ENCODE data around the gene HERC4. TPM values are rescaled to one million over a fixed set of nuclear protein-coding genes. Genes with fewer than 3 reads are reported as not detected.
A peak's percentile ranks its signal among the peaks of the same experiment; 100 is the strongest.

Gene HERC4, protein sequence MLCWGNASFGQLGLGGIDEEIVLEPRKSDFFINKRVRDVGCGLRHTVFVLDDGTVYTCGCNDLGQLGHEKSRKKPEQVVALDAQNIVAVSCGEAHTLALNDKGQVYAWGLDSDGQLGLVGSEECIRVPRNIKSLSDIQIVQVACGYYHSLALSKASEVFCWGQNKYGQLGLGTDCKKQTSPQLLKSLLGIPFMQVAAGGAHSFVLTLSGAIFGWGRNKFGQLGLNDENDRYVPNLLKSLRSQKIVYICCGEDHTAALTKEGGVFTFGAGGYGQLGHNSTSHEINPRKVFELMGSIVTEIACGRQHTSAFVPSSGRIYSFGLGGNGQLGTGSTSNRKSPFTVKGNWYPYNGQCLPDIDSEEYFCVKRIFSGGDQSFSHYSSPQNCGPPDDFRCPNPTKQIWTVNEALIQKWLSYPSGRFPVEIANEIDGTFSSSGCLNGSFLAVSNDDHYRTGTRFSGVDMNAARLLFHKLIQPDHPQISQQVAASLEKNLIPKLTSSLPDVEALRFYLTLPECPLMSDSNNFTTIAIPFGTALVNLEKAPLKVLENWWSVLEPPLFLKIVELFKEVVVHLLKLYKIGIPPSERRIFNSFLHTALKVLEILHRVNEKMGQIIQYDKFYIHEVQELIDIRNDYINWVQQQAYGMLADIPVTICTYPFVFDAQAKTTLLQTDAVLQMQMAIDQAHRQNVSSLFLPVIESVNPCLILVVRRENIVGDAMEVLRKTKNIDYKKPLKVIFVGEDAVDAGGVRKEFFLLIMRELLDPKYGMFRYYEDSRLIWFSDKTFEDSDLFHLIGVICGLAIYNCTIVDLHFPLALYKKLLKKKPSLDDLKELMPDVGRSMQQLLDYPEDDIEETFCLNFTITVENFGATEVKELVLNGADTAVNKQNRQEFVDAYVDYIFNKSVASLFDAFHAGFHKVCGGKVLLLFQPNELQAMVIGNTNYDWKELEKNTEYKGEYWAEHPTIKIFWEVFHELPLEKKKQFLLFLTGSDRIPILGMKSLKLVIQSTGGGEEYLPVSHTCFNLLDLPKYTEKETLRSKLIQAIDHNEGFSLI
- total RNA-seq (2022) = 88.9 and 95.2 TPM in 2 replicates
- Bru-seq, nascent RNA = percentile 96 among the genes with signal in this experiment
- percentile 93 among the genes with signal in this experiment for BruChase-seq, experiment 1, labeled RNA remaining after a 6-hour chase
- BruChase-seq, experiment 2, labeled RNA remaining after a 2-hour chase = percentile 96 among the genes with signal in this experiment
- long read RNA-seq, full-length matches to known transcripts = 23 of 52 reads
- long read RNA-seq, partial matches to known transcripts = 7 of 52 reads
- long read RNA-seq, other reads (novel, unspliced or antisense) = 22 of 52 reads

DNA sequence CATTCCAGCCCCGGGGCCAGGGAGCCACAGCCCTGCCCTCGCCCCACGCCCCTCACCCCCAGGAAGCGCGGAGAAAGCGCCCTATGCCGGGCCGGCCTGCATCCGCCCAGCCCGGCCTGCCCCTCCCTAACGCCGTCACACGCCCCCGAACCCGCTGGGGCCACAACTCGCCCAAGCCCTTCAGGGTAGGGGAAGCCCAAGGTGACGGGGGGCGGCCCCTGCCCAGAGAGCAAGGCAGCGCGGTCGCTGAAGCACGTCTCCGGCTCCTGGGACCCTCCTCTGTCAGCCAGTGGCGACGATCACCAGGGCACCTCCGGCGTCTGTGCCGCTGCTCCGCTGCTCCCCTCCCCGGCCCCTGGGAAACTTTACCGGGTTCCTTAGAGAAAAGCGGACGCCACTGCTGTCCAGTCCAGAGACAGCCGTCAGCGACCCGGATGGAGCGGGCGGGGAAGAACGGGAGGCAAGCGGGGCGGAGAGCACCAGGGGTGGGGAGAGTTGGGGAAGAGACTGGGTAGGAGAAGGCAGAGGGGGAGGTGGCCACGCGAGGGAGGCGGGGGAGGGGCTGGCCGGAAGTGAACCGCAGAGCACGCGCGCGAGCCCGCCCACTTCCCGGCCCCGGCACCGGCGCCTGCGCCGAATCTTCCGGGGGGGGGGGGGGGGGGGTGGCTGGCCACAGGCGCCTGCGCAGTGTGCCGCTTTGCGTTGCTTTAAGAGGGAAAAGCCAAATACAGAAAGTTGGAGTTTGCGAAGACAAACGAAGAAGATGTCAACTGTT, at the start of gene HERC4:
TSS of gene HERC4 (minus strand) at position 509 of the 775 bp plus-strand sequence. CDS start 2,175 bp downstream, outside the sequence.
- Mint-ChIP-seq H3K36me3 (ENCODE audit: insufficient read depth, unreplicated experiment) (peaks cover 40% of the 10 kb centered on the region), H3K27me3 (ENCODE audit: unreplicated experiment) (no peaks in the 10 kb centered on the region), H3K4me1 (ENCODE audit: low read depth, unreplicated experiment) (peaks cover 16% of the 10 kb centered on the region), H3K4me3 (ENCODE audit: low read depth, unreplicated experiment) (peak within 1 kb of the TSS; percentile 96), H3K9me3 (ENCODE audit: low read depth, unreplicated experiment) (no peaks in the 10 kb centered on the region), H3K27ac (ENCODE audit: unreplicated experiment) (peak within 1 kb of the TSS; percentile 46)
- intact Hi-C loops (cut with micrococcal nuclease; ENCODE audit: unreplicated experiment) = no loop called here
- BruUV-seq (replicated peaks) = no TSS peak
- CTCF ChIA-PET = no interaction called here
- DNase-seq = peak; percentile 95
- TF ChIP-seq, protein P1, sequence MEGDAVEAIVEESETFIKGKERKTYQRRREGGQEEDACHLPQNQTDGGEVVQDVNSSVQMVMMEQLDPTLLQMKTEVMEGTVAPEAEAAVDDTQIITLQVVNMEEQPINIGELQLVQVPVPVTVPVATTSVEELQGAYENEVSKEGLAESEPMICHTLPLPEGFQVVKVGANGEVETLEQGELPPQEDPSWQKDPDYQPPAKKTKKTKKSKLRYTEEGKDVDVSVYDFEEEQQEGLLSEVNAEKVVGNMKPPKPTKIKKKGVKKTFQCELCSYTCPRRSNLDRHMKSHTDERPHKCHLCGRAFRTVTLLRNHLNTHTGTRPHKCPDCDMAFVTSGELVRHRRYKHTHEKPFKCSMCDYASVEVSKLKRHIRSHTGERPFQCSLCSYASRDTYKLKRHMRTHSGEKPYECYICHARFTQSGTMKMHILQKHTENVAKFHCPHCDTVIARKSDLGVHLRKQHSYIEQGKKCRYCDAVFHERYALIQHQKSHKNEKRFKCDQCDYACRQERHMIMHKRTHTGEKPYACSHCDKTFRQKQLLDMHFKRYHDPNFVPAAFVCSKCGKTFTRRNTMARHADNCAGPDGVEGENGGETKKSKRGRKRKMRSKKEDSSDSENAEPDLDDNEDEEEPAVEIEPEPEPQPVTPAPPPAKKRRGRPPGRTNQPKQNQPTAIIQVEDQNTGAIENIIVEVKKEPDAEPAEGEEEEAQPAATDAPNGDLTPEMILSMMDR (IDR thresholded peaks at IDR 0.05; ENCODE audit: unreplicated experiment) = no peak

DNA sequence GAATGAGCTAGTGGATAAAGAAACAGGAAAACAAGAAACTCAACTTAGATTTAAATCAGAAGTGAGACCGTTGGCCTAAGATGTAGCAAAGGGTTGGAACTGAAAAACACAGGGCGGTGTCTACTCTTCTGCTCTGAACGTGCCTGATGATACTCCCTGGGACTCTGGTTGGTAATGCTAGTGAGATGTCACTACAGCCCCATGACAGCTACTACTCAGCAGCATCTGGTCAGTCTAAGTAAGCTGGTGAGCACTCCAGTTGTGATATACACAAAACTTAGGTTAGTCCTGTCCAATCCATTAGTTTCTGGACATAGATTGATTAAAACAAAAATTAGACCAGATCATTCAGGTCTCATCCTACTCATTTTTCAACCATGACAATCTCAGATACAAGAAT, 49.6 kb upstream of the HERC4 start:
- TF ChIP-seq, protein P1 (IDR thresholded peaks at IDR 0.05; ENCODE audit: unreplicated experiment) = no peak
- DNase-seq = no peak
- H3K4me3 Mint-ChIP-seq (ENCODE audit: low read depth, unreplicated experiment) = no peak overlapping the region
- H3K27ac Mint-ChIP-seq (ENCODE audit: unreplicated experiment) = no peak overlapping the region
- no peaks in the 10 kb centered on the region for H3K9me3 Mint-ChIP-seq (ENCODE audit: low read depth, unreplicated experiment)
- intact Hi-C loops (cut with micrococcal nuclease; ENCODE audit: unreplicated experiment) = no loop called here
- BruUV-seq (replicated peaks) = no TSS peak
- H3K36me3 Mint-ChIP-seq (ENCODE audit: insufficient read depth, unreplicated experiment) = no peaks in the 10 kb centered on the region
- H3K27me3 Mint-ChIP-seq (ENCODE audit: unreplicated experiment) = no peaks in the 10 kb centered on the region
- H3K4me1 Mint-ChIP-seq (ENCODE audit: low read depth, unreplicated experiment) = peaks cover 9% of the 10 kb centered on the region
- CTCF ChIA-PET = no interaction called here

DNA sequence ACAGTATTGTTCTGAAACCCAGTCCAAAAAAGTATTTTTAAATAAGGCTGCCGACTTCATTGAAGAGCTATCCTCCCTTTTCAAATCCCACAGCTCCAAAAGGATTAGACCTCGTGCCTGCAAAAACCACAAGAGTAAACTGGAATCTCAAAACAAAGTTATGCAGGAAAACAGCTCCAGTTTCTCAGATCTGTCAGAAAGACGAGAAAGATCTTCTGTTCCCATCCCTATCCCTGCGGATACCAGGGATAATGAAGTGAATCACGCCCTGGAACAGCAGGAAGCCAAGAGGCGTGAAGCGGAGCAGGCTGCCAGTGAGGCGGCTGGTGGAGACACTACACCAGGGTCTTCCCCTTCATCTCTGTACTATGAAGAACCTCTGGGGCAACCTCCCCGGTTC, 46.8 kb upstream of the HERC4 start:
- BruUV-seq (replicated peaks) = no TSS peak
- CTCF ChIA-PET = interaction anchor here (0.9 to 1.5 kb wide), 2 partner anchors 10 to 25 kb away, joined by 3 read pairs; no protein-coding TSS in a partner anchor
- DNase-seq = no peak
- Mint-ChIP-seq H3K4me3 (ENCODE audit: low read depth, unreplicated experiment) (no peak overlapping the region), H3K4me1 (ENCODE audit: low read depth, unreplicated experiment) (peaks cover 9% of the 10 kb centered on the region), H3K9me3 (ENCODE audit: low read depth, unreplicated experiment) (no peaks in the 10 kb centered on the region), H3K36me3 (ENCODE audit: insufficient read depth, unreplicated experiment) (no peaks in the 10 kb centered on the region), H3K27ac (ENCODE audit: unreplicated experiment) (no peak overlapping the region), H3K27me3 (ENCODE audit: unreplicated experiment) (no peaks in the 10 kb centered on the region)
- TF ChIP-seq, protein P1 (IDR thresholded peaks at IDR 0.05; ENCODE audit: unreplicated experiment) = no peak
- intact Hi-C loops (cut with micrococcal nuclease; ENCODE audit: unreplicated experiment) = no loop called here

All from Calu3 (cell line).